Large intestine (tissue), 12 donors: ENCODE results near the gene NEMF. TPM values are rescaled to one million over a fixed set of nuclear protein-coding genes. Genes with fewer than 3 reads are reported as not detected.
"Not testable (repeated sequence)": the region's sequence is repeated elsewhere in the genome, so short reads cannot be mapped to it uniquely, and the experiment has no call there.

Source experiments
- DNase-seq, 2 donors: peaks; one replicate each; pipeline versions ENCODE4 v3.0.0 to v3.0.0-alpha.2; 2013
- H3K27ac ChIP-seq: one replicate; pipeline ENCODE4 v1.5.1; 2013; ENCODE audit warnings: low read length
- H3K27me3 ChIP-seq: 2 replicates; pipeline ENCODE4 v1.6.1; 2013; ENCODE audit warnings: low read length; ENCODE audit not compliant: control insufficient read depth, insufficient read depth
- H3K36me3 ChIP-seq: 2 replicates; pipeline ENCODE4 v1.6.1; 2013; ENCODE audit warnings: low read length; ENCODE audit not compliant: control insufficient read depth, insufficient read depth
- H3K4me1 ChIP-seq: one replicate; pipeline ENCODE4 v1.6.1; 2013; ENCODE audit warnings: low read length; ENCODE audit not compliant: control insufficient read depth, insufficient read depth
- H3K4me3 ChIP-seq: one replicate; pipeline ENCODE4 v1.5.1; 2013; ENCODE audit warnings: low read length
- H3K9me3 ChIP-seq: one replicate; pipeline ENCODE4 v1.6.1; 2013; ENCODE audit warnings: mild to moderate bottlenecking, low read depth, low read length, moderate library complexity; ENCODE audit not compliant: control insufficient read depth
- WGBS: methylation state at CpG from one replicate; pipeline ENCODE4 v1.1.5; 2013; ENCODE audit warnings: low lambda C conversion rate; ENCODE audit not compliant: insufficient coverage; 5-methylcytosine and 5-hydroxymethylcytosine counted together
- long read RNA-seq, 11 donors: transcript quantifications; one replicate each; lab custom pipeline, GENCODE V29; 2026
- polyA plus RNA-seq: library from polyadenylated mRNA; unstranded; fragments of 120-200 nt; gene quantifications from one replicate; pipeline ENCODE4 v1.2.1, GENCODE V29; 2013

The NEMF gene, protein sequence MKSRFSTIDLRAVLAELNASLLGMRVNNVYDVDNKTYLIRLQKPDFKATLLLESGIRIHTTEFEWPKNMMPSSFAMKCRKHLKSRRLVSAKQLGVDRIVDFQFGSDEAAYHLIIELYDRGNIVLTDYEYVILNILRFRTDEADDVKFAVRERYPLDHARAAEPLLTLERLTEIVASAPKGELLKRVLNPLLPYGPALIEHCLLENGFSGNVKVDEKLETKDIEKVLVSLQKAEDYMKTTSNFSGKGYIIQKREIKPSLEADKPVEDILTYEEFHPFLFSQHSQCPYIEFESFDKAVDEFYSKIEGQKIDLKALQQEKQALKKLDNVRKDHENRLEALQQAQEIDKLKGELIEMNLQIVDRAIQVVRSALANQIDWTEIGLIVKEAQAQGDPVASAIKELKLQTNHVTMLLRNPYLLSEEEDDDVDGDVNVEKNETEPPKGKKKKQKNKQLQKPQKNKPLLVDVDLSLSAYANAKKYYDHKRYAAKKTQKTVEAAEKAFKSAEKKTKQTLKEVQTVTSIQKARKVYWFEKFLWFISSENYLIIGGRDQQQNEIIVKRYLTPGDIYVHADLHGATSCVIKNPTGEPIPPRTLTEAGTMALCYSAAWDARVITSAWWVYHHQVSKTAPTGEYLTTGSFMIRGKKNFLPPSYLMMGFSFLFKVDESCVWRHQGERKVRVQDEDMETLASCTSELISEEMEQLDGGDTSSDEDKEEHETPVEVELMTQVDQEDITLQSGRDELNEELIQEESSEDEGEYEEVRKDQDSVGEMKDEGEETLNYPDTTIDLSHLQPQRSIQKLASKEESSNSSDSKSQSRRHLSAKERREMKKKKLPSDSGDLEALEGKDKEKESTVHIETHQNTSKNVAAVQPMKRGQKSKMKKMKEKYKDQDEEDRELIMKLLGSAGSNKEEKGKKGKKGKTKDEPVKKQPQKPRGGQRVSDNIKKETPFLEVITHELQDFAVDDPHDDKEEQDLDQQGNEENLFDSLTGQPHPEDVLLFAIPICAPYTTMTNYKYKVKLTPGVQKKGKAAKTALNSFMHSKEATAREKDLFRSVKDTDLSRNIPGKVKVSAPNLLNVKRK
- 49.6 TPM for polyA plus RNA-seq
- long read RNA-seq, donor 1, full-length matches to known transcripts, result 2 of 7 reads
- long read RNA-seq, donor 1, partial matches to known transcripts, result 5 of 7 reads
- long read RNA-seq, donor 1, other reads (novel, unspliced or antisense), result 0 of 7 reads
- long read RNA-seq, donor 2, partial matches to known transcripts, result 106 of 216 reads
- long read RNA-seq, donor 2, other reads (novel, unspliced or antisense), result 105 of 216 reads
- long read RNA-seq, donor 3, result 0 reads
- long read RNA-seq, donor 4, result 0 reads
- long read RNA-seq, donor 5, full-length matches to known transcripts, result 5 of 11 reads
- long read RNA-seq, donor 5, partial matches to known transcripts, result 6 of 11 reads
- long read RNA-seq, donor 5, other reads (novel, unspliced or antisense), result 0 of 11 reads
- long read RNA-seq, donor 6, partial matches to known transcripts, result 135 of 234 reads
- long read RNA-seq, donor 6, other reads (novel, unspliced or antisense), result 99 of 234 reads
- long read RNA-seq, donor 7, partial matches to known transcripts, result 13 of 14 reads
- long read RNA-seq, donor 7, other reads (novel, unspliced or antisense), result 0 of 14 reads
- long read RNA-seq, donor 8, partial matches to known transcripts, result 38 of 39 reads
- long read RNA-seq, donor 8, other reads (novel, unspliced or antisense), result 0 of 39 reads
- long read RNA-seq, donor 9, partial matches to known transcripts, result 5 of 9 reads
- long read RNA-seq, donor 9, other reads (novel, unspliced or antisense), result 0 of 9 reads
- long read RNA-seq, donor 10, partial matches to known transcripts, result 132 of 186 reads
- long read RNA-seq, donor 10, other reads (novel, unspliced or antisense), result 51 of 186 reads
- long read RNA-seq, donor 11, partial matches to known transcripts, result 73 of 82 reads
- long read RNA-seq, donor 11, other reads (novel, unspliced or antisense), result 9 of 82 reads

DNA sequence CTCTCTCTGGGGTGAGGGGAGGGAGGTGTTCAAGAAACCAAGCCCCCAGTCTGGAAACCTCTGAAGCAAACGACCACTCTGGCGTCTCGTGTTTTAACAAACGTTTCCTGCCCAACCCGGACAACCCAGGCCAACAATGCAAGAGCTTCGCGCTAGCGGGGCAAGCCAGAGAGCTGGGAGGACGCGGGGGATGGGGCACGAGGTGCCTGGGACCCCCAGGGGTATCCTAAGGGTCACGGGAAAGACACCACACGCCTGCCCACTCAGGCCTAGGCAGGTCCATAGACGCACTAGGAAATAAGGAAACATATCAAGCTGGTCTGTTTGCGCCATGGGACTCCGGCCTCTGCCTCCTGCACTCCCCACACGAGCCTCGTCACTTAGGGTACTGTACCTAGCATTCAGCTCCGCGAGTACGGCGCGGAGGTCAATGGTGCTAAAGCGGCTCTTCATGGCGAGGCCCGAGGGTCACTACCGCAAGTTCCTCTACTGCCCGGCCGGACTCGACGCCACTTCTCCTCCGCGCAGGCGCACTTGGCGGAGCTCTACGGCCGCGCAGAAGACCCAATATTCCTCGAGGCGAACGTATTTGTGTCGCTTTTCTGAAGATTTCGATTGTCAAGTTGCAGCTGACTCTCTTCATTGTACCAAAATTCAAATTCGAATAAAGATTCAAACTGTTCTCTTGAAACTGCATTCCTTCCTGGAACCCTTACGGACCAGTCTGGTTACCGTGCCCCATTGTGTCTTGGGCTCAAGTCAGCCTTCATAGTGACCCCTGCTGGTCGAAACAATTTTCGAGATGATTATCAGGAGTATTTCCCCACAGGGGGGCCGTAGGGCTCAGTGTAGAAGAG lies at the start of gene NEMF:
Gene NEMF (minus strand): TSS at position 488 of the 857 bp plus-strand sequence. CDS start 35 bp downstream, at position 453.
- peak; percentile 85 to 94 for DNase-seq
- H3K4me1 ChIP-seq, result peaks cover 5% of the 10 kb centered on the region
- WGBS, result no CpG with 5 or more reads among the region's 49 CpGs
- H3K9me3 ChIP-seq, result no peaks in the 10 kb centered on the region
- H3K27me3 ChIP-seq, result no peaks in the 10 kb centered on the region
- peak within 1 kb of the TSS; percentile 72 for H3K4me3 ChIP-seq
- H3K36me3 ChIP-seq, result peaks cover 9% of the 10 kb centered on the region
- H3K27ac ChIP-seq, result peak within 1 kb of the TSS; percentile 81

DNA sequence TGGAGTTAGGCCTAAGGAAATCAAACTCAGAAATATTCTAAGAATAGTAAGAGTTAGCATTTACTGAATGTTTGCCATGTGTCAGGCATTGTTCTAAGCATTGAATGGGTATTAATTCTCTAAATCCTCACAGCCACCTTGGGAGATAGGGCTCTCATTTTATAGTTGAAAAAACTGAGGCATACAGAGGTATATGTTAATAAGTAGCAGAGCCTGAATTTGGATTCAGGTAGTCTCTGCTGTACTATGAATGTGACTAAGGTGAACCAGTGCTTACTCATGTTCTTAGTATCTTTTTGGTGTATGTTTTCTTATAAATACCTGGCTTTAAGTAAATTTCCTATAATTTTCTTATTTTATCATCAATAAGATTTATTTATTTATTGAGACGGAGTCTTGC lies 48.4 kb upstream of the NEMF start:
- no peaks in the 10 kb centered on the region for H3K36me3 ChIP-seq
- H3K27me3 ChIP-seq, result no peaks in the 10 kb centered on the region
- DNase-seq, result no peak
- H3K27ac ChIP-seq, result no peak overlapping the region
- WGBS, result no CpG with 5 or more reads among the region's 1 CpG
- H3K4me1 ChIP-seq, result no peaks in the 10 kb centered on the region
- H3K9me3 ChIP-seq, result no peaks in the 10 kb centered on the region
- no peak overlapping the region for H3K4me3 ChIP-seq

- Histone ChIP-seq H3K36me3 (peaks cover 7% of the 10 kb centered on the region), H3K9me3 (no peaks in the 10 kb centered on the region), H3K4me1 (no peaks in the 10 kb centered on the region), H3K27ac (peak overlapping the region; percentile 44), H3K4me3 (no peak overlapping the region), H3K27me3 (no peaks in the 10 kb centered on the region)
- 14% methylated on average over 1 of the region's 2 CpGs for WGBS
- DNase-seq, result no peak
Observed at GRCh38 chr14:49898485-49898884, 45.9 kb upstream of the NEMF start.

DNA sequence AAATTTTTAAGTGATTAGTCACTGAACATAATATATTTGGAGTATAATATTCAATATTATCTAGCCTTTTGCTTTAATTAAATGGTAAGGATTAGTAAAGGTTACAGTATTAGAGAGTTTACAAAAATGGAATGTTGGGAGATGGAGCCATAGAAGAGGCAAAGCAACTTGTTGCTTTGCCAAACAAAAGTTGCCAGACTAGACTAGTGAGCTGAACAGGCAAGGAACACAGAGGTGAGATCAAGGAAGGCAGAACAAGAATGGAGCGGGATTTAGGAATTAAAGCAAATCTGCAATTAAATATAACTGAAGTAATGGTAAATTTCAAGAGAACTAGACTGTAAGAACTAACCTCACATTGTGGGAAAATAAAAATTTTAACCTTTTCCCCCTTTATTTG lies 45.4 kb upstream of the NEMF start:
- no peaks in the 10 kb centered on the region for H3K4me1 ChIP-seq
- H3K27me3 ChIP-seq, result no peaks in the 10 kb centered on the region
- H3K27ac ChIP-seq, result peak overlapping the region; percentile 44
- no peaks in the 10 kb centered on the region for H3K9me3 ChIP-seq
- H3K4me3 ChIP-seq, result no peak overlapping the region
- 60% methylated on average over 1 of the region's 1 CpG for WGBS
- peaks cover 7% of the 10 kb centered on the region for H3K36me3 ChIP-seq
- DNase-seq, result no peak

DNA sequence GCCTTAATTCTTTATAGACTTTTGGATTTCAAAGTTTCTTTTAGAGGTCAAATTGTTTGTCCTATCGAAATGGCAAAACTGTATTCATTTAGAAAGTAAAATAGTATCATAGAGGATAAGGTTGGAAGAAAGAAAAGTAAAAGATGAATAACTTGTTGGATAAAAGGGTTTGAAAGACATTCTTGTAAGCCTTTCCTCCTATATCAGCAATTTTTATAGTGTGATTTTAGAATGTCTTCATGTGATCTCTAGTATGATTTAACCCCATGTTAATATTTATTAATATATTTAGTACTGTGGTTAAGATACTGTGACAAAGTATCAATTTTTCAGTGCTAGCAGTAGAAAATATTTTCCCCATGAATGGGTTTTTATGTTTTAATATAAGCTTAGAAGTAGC lies 44.8 kb upstream of the NEMF start:
- Histone ChIP-seq H3K36me3 (peaks cover 7% of the 10 kb centered on the region), H3K9me3 (no peaks in the 10 kb centered on the region), H3K4me3 (peak overlapping the region; percentile 19), H3K27ac (peak overlapping the region; percentile 44), H3K4me1 (no peaks in the 10 kb centered on the region), H3K27me3 (no peaks in the 10 kb centered on the region)
- no peak for DNase-seq
- WGBS, result 89% methylated on average over 1 of the region's 1 CpG

DNA sequence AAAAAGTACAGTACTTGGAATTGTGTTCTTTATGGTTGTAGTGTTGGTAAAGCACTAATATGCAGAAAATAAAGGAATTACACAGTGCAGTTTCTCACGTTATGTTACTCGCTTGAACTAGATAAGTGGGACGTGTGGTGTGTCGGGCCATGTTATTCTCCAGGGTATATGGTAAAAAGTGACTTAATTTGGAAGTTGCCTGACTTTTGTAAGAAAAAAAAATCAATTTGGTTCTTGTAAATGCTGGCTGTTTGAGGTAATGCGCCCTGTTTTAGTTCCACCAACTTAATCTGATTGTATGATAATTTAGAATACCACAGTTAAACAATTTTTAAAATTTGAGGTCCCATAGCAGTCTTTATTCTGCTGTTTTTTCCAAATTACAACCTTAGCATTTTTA lies 44.4 kb upstream of the NEMF start:
- no peak for DNase-seq
- Histone ChIP-seq H3K4me3 (peak overlapping the region; percentile 19), H3K4me1 (no peaks in the 10 kb centered on the region), H3K27ac (peak overlapping the region; percentile 44), H3K9me3 (no peaks in the 10 kb centered on the region), H3K36me3 (peaks cover 7% of the 10 kb centered on the region), H3K27me3 (no peaks in the 10 kb centered on the region)
- WGBS, result 57% methylated on average over 1 of the region's 5 CpGs

DNA sequence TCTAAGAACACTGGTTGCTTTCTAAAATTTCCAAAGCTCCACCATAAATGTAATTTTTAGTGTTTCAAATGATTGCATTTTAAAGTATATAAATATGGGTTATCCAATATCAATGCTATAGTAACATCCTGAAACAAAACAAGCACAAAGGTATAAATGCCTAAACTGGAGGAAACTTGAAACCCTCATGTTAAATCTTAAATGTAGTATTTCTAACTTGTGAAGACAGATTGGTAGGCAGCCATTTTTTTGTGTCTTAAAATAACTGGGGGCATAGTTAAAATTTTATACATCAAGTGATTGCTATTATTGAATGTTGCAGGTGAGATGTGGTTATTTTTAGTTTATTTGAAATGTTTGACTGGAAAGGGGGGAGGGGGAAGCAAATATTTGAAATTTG lies 43.7 kb upstream of the NEMF start:
- H3K27me3 ChIP-seq, H3K36me3 ChIP-seq, DNase-seq, H3K9me3 ChIP-seq, H3K4me1 ChIP-seq: not testable (repeated sequence)
- Histone ChIP-seq H3K27ac (peak overlapping the region; percentile 98), H3K4me3 (peak overlapping the region; percentile 77)

GRCh38 chr14:49895480-49895879 lies 42.9 kb upstream of the NEMF start:
- H3K27ac ChIP-seq, result peak overlapping the region; percentile 98
- H3K4me1 ChIP-seq, result no peaks in the 10 kb centered on the region
- DNase-seq, result no peak
- H3K4me3 ChIP-seq, result peak overlapping the region; percentile 77
- H3K36me3 ChIP-seq, result peaks cover 7% of the 10 kb centered on the region
- no peaks in the 10 kb centered on the region for H3K9me3 ChIP-seq
- H3K27me3 ChIP-seq, result no peaks in the 10 kb centered on the region
- whole genome bisulfite sequencing, result 11% methylated on average over 2 of the region's 4 CpGs
